NCI-H345 (cell line): ENCODE results near the gene REXO1.

ENCODE experiments used
- DNase-seq: peaks from one replicate; lab custom pipeline; 2025; lab: John Stamatoyannopoulos, UW

The REXO1 gene

DNA sequence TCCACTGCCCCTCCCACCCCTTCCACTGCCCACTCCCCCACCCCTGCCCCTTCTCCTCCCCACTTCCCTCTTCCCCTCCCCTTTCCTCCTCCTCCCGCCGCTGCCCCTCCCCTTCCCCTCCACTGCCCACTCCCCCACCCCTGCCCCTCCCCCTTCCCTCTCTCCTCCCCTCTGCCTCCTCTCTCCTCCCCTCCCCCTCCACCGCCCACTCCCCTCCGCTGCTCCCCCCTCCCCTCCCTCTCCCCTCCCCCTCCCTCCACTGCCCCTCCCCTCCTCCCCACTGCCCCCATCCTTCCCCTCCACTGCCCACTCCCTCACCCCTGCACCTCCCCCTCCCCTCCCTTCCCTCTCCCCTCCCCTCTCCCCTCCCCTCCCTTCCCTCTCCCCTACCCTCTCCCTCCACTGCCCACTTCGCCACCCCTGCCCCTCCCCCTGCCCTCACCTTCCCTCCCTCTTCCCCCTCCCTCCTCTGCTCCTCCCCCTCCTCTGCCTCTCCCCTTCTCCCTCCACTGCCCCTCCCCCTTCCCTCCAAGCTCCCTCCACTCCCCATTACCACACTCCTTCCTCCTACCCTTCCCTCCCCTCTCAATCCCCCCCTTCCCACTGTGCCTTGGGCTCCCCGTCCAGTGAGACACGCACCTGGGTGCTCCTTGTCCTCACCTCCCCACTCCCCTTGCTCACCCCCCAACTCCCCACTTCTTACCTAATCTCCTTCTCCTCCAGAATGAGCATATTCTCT, 58.1 kb downstream of the REXO1 start:
- DNase-seq: no peak

DNA sequence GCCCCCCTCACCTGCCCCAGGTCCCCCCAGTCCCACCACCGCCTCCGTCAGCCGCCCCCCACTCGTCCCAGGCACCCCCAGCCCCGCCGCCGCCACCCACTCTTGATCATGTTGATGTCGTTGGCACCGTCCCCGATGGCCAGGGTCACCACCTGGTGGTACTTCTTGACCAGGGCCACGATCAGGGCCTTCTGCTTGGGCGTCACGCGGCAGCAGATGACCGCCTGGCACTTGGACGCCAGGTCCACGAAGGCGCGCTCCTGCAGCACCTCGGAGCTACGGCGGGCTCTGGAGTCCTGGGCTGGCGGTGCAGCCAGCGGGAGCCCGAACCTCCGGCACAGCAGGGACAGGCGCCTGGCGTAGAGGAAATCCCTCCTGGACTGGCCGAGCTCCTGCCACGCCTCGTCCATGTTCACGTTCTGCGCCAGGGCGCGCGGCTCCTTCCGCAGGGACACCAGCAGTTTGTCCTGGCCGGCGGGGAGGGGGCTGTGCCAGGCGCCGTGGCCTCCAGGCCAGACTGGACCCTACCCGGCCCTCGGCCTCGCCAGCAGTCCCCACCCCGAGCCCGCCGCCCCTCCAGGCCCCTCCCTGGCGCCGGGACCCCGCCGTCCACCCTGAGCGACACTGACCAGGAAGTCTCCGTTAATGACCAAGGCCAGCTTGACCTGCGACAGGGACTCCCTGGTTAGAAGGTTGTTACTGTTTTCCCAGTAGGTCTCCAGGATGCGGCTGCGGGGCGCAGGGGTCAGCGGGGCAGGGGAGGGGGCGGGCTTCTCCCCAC, 58.8 kb downstream of the REXO1 start:
- DNase-seq: no peak

DNA sequence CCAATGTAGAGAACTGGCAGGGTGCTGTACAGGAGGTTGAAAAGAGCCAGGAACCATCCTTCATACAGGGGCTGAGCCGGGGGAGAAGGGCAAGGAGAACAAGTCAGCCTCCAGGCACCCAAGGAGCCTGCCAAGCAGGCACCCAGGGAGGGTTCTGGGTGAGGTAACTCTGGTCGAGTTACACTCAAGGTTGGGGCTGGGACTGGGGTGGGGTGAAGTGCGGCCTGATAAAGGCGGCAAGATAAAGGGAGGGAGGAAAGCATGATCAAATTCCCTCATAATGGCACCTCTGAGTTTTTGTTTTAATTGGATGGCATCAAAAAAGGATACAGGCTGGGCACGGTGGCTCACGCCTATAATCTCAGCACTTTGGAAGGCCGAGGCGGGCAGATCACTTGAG, 61.2 kb downstream of the REXO1 start:
- no peak for DNase-seq

DNA sequence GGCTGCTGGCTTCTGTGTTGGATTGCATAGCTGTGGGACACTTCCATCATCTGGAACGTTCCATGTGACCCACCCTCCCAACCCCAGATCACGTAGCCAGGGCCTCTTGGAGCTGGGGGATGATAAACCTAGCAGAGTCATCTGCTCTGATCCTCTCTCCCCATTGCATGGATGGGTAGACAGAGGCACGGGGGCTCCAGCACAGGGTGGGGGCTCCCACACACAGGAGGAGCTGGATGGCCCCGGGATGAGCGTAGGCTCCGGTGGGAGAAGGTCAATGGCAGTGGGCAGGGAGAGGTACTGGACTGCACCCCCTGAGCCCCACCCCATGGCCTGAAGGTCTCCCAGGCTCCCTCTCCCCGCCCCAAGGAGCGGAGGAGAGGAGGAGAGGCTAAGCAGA, 61.6 kb downstream of the REXO1 start:
- DNase-seq: no peak

DNA sequence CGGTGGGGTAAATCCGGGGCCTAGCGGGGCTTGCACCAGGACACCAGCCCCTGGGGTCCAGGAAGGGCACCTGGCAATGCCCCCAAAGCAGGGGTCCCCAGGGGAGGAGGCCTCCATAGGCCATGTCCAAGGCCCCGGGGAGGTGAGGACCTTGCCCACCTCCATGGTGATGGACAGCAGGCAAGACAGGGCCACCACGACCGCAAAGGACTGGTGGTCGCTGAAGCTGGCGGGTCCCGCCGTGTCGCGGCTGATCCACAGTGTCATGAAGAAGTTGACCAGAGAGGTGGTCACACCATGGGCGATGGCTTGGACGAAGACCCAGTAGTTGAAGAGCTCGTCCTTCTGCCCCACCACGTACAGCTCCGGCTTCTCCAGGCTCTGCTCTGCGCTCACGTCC, 63.0 kb downstream of the REXO1 start:
- no peak for DNase-seq

DNA sequence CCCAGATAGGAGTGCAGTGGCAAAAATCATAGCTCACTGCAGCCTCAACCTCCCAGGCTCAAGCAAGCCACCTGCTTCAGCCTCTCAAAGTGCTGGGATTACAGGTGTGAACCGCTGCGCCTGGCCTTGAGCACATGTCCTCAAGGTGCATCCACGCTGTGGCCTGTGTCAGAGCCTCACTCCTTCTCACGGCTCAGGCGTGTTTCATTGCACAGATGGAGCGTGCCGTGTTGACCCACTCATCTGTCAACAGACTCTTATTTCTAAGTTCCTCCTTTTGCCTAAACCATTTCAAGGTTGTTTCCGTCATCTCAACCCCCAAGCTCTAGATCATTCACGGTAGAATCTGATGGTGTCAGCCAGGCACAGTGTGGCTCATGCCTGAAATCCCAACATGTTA, 64.4 kb downstream of the REXO1 start:
- DNase-seq: no peak

DNA sequence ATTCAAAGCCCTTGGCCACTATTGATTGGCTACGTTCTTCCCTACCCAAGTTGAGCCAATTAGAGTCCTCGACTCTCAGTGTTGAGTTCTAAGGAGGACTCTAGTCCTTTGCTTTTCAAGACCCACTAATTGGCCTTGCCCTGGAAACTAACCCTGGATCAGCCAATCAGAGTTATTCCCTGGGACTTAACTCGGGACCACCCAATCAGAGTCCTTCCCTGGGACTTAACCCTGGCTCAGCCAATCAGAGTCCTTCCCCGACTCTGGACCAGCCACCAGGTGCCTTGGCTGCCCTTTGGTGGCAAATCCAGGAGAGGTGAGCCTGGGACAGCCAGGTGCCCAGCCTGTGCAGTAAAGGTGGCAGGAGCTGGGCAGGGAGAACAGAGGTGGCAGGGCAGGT, 64.9 kb downstream of the REXO1 start:
- no peak for DNase-seq

DNA sequence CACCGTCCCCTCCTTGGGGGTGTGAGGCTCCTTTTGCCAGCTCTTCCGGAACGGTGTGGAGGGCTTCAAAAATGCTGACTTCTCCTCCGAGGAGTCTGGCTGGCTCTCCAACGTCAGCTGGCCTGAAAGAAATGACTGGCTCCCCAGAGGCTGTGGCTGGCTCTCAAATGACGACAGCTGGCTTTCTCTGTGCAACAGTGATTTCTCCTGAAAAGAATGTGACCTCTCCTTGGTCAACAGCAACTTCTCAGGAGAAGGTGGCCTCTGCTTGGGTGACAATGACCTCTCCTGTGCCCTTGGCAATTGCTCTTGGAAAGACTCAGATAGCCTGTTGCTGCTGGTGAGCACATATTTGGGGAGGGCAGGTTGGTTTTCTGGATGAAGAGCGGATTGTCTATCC, 65.8 kb downstream of the REXO1 start:
- DNase-seq: no peak

DNA sequence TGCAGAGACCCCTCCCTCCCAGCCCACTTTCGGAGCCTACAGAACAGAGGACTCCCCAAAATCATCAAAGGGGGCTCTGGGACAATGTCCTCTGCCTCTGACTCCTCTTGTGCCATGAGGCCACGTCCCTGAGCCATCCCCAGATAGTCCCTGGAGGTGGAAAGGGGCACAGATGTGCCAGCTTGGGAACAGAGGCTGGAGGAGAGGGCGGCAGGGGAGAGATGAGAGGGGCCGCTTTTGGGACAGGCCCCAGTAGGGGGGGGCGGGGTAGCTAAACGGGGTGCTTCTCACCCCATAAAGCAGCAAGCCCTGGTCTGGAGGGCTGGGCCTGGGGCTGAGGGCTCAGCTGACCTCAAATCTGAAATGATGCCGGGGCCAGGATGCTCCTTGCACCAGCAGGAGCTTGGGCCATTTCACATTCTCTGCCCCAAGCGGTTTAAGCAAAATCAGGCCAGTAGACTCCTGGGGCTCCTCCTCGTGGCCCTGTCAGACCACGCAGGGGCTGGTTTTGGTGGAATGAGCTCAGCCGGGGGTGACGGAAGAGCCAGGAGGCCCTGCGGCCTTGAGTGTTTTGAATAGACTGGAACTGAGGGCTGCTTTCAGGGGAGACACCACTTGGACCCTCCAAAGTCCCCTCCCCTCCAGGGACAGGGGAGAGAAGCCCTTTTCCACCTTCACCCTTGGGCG, 67.9 kb downstream of the REXO1 start:
- no peak for DNase-seq

DNA sequence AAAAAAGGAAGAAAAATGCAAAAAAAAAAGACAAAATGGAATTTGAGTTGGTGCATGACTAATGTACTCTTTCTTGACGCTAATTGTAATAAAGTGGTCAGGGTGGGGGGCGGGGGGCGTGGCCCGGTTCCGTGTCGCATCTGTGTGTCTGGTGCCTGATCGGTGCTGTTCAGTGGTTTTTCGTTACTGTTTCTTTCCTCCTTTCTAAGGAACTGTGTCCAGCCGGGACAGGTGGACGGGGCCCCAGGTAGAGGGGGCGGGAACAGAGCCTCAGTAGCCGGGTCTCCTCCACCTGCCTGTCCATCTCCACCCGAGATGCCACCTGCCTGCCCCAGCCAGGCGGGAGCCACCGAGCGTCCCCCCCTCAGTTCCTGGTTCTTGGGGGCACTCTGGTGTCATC, 68.7 kb downstream of the REXO1 start:
- DNase-seq: no peak

DNA sequence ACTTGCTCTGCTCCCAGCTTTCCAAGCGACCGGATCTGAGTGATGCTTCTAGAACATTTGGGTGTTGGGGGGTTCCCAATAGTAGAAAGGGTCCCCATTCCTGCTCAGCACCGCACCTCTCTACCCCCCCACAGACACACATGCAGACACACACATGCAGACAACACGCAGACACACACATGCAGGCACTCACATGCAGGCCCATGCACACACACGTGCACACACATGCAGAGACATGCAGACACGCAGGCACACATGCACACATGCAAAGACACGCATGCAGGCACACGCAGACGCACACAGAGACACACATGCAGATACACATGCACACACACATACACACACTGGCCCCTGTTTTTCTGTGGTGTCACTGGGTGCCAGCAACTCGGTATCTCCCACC, 71.1 kb downstream of the REXO1 start:
- DNase-seq: no peak

DNA sequence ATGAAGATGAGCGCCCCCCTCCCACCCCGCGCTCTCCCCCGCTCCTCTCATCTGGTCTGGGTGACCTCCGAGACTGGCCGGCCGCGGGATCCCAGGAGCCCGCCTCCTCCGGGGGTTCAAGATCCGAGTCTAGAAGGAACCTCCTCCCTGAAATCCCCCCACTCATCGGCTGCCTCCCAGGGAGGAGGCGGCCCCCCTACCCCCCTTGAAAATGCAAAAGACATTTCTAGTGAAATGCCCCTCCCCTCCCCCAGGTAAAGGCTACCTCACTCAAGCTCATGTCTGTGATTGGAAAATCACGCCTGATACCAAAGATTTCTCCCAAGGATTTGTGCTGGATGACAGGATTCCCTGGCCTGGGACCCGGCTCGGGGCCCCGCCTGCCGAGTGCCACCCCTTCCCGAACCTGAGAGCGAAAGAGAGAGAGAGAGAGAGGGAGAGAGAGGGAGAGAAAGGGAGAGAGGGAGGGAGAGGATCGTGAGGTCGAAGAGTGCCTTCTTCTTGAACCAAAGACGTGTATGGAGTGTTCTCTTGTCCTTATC, 71.6 kb downstream of the REXO1 start:
- DNase-seq: no peak

DNA sequence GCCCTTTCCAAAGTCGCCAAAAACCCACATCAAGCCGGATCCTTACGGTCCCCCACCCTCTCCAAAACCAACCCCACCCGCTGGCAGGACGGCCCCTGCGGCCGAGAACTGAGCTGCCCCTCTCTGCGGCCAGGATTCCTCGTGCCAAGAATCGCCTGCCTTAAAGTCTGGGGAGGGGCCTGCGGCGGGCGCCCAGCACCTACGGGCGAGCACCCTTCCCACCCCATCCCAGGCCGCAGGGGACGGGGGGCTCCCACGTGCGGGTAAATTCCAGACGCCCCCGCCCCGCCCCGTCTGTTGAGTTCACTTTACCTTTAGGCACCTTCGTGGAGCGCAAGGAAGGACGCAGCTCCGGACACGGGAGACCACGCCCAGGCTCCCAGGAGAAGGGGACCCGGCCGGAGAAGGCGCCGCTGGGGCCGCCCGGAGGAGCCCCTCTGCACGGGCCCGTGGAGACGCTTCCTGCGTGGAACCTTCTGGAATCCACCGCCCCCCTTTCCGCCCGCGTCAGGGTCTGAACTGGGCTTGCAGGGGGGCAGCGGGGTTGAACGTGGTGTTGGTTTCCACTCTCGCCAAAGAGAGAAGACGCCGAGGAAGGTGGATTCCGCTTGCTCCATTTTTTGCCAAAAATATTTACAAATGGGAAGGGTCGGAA, 72.2 kb downstream of the REXO1 start:
- DNase-seq: no peak

DNA sequence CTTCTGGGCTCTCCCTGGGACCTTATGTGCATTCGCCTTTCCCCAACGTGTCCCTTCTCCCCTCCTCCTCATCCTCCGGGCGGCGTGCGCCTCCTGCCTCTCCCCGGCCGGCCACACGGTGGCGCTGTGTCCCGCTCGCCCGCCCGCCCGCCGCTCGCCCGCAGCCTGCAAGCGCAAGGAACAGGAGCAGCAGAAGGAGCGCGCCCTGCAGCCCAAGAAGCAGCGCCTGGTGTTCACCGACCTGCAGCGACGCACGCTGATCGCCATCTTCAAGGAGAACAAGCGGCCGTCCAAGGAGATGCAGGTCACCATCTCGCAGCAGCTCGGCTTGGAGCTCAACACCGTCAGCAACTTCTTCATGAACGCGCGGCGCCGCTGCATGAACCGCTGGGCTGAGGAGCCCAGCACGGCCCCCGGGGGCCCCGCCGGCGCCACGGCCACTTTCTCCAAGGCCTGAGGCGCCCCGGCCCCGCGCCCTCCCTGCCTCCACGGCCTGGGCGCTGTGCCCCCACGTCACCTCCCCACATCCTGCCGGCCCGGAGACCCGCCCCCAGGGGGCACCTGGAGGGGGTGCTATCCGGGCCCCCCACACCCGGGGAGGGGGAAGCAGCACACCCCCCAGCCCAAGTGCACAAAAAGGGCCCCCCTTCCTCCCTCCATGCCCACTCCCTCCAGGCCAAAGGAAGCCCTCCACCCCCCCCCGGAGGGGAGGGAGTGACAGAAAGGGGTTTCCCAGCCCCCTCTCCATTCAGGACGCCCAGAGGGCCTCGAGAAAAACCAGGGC, 73.1 kb downstream of the REXO1 start:
- no peak for DNase-seq

DNA sequence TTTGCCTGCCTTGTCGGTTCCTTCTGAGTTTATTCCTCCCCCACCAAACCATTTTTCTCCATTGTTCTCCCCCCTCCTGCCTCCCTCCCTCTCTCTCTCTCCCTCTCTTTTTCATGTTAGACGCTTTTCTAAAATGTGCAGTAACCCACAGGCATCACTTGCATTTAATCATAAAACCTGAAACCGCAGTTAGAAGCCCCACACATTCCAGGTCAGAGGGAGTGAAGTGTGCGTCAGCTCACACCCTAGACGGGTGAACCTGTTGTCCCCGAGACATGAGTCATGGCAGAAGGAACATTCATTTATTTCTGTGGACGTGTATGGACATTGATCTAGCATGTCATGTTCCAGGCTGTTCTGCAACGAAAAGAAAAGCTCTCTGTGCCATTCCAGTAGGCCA, 75.1 kb downstream of the REXO1 start:
- no peak for DNase-seq

DNA sequence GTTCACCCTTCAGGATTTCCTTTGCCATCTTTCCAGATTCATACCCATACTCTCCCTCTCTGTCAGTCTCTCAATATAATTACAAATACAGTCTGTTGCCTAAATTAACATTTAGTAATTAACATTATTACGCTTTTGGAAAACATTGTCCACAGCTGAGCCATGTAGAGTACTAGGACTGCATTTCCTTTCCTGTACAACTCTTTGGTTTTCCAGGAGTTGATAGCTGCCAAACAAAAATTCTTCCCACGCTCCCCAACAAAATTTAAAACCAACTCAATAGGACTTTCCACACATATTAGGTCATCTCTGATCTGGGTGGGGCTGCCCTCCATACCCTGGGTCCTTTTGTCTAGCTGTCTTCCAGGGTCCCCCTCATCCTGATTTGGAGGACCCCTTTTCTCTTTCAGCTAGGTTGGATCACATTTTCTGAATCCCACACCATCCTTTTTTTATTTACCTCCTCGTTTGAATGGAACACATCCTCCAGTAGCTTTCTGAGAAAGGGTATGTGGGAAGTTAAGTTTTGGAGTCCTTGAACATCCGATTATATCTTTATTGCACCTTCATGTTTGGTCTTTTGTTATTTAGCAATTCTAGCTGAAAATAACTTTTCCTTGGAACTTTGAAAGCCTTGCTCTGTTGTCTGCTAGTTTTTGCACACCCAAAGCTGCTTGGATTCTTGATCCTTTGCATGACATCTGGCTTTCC, 77.3 kb downstream of the REXO1 start:
- no peak for DNase-seq

DNA sequence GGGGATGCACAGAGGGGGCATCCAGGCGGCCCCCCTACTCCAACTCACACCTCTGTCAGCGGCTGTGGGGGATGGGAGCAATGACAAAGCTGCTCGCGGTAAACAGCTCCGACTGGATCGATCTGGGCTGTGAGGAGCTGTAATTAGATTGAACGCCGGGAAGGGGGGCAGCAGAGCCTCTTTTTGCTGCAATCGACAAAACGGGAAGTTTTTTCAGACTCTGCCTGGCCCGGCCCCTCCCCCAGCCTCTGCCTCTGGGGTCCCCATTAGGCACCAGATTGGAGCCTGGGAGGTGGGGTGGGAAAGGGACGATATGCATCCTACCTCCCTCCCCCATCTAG, 78.7 kb downstream of the REXO1 start:
- no peak for DNase-seq

DNA sequence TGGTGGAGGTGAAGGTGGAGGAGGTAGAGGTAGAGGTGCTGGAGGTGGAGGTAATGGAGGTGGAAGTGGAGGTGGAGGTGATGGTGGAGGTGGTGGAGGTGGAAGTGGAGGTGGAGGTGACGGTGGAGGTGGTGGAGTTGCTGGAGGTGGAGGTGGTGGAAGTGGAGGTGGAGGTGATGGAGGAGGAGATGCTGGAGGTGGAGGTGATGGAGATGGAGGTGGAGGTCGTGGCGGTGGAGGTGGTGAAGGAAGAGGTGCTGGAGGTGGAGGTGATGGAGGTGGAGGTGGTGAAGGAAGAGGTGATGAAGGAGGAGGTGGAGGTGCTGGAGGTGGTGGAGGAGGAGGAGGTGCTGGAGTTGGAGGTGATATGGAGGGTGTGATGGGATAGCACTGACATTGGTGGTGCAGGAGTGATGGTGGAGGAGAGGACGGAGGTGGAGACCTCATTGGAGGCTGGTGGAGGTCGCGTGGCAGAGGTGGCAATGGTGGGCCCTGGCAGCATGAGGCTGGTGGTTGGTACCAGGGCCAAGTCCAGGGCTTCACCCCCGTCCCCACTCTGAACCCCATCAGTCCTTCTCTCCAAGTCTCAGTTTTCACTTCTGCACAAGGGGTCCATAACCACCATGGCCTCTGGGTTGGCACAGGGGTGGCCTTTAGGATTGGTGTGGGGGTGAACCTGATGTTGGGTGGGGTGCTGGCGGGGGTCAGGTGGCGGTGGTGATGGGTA, 79.2 kb downstream of the REXO1 start:
- no peak for DNase-seq

DNA sequence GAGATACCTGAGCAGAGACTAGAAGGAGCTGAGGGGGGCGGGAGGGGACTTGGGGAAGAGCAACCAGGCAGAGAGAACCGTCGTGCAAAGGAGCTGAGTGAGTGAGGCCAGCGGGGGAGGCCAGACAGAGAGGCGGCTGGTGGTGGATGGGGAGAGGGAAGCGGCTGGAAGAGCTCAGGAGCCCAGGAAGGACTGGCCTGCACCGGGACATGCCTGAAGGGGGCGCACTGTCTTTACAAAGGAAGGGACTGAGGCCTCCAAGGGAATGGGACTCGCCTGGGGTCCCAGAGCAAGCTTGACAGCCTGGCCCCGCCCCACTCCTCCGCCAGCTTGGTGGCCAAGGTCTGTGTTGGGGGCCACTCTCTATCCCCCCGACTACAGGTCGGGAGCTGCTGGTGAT, 80.0 kb downstream of the REXO1 start:
- no peak for DNase-seq

DNA sequence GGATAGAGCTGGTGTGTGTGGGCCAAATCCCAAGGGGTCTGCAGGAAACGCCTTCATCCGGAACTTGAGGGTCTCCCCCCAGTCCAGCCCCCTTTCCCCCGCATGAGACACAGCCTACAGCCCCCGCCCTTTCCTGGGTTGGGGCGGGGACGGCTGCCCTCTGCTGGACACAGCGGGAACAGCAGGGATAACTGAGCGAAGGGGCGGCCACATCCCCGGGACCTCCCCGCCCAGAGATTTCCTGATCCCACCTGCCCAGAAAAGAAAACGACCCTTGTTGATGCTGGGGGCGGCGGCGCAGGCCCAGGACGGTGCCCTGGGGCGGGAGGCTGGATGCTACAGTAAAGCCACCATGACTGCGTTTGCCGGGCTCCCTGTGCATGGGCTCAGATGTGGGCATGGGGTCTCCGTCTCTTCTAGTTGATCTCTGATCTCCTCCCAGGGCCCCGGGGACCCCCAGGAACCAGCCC, 80.8 kb downstream of the REXO1 start:
- DNase-seq: no peak
